Heart left ventricle (tissue), 13 donors: ENCODE data around the gene DLK2.

Experiments used
- CTCF ChIP-seq, 12 donors: fragments of 200-600 bp; sonication (generic) in 4 of 12; IDR thresholded peaks; one replicate each; pipeline versions ENCODE4 v1.5.0 to v1.8.0; 2018 to 2022; ENCODE audit warnings: antibody characterized with exemption in 12 of 12, mild to moderate bottlenecking in 5 of 12
- POLR2A ChIP-seq, 2 donors: fragments of 450-650 bp; IDR thresholded peaks; one replicate each; pipeline ENCODE4 v1.6.1; 2017; ENCODE audit warnings: antibody characterized with exemption in 2 of 2, mild to moderate bottlenecking in 2 of 2, moderate library complexity in 2 of 2
- donor health status: ischemic (EF 13 %, LVEDD 7.1; RV severe dilation, severe dysfunction).
- donor health status: DM: no; HTN: yes; CAD: no.
- donor health status: DM: no; HTN: no; CAD: no.
- donor health status: ischemic (EF 25% LVEDD 6.9; RV normal size, moderate dysfunction).
- donor health status: ischemic (EF 25% LVEDD 5.7; RV mildly dilated, moderate dysfunction).
- donor health status: ischemic (EF 35%, LVEDD 5.7; RV mildly dilated, moderate dysfunction).
- donor health status: nonischemic (EF 11% LVEDD 7.7; RV severe dilation, severe dysfunction).
- donor health status: DM: yes; HTN: yes; CAD: no.
- donor health status: PGD.
- donor health status: ischemic (EF 29% LVEDD 5.4; RV normal size, mild dysfunction).
- donor health status: nonischemic (EF 23%, LVEDD 6.1; RV moderate dilation, normal function).

- no peak for TF ChIP-seq POLR2A (IDR thresholded peaks at IDR 0.05)
- TF ChIP-seq CTCF (IDR thresholded peaks at IDR 0.05), result no peak
These were observed 35.2 kb upstream of the DLK2 start for GRCh38 chr6:43490523-43490939.
